ENCODE measurements around the gene PRIM2.

DNA sequence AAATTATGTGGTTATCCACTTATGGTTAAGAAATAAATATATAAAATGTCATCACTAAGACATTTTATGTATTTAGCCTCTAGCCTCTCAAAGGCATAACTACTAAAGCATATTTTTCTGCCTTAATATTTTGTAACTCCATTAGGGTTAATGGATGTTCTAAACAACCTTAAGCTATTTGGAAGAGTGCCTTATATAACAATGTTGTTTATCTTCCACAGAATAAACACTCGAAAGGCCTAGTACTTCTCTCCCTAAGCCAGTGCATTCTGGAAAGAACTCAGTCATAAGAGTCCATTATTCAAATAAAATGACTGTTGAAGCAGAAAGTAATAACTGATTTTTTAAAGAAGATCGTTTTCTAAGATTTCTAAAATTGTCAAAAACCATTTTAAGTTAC is 15.0 kb upstream of the PRIM2 start:
- TF ChIP-seq, protein P1, sequence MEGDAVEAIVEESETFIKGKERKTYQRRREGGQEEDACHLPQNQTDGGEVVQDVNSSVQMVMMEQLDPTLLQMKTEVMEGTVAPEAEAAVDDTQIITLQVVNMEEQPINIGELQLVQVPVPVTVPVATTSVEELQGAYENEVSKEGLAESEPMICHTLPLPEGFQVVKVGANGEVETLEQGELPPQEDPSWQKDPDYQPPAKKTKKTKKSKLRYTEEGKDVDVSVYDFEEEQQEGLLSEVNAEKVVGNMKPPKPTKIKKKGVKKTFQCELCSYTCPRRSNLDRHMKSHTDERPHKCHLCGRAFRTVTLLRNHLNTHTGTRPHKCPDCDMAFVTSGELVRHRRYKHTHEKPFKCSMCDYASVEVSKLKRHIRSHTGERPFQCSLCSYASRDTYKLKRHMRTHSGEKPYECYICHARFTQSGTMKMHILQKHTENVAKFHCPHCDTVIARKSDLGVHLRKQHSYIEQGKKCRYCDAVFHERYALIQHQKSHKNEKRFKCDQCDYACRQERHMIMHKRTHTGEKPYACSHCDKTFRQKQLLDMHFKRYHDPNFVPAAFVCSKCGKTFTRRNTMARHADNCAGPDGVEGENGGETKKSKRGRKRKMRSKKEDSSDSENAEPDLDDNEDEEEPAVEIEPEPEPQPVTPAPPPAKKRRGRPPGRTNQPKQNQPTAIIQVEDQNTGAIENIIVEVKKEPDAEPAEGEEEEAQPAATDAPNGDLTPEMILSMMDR (IDR thresholded peaks at IDR 0.05; ENCODE audit: poor library complexity, severe bottlenecking): no peak
- TF ChIP-seq EZH2 (IDR thresholded peaks at IDR 0.05; ENCODE audit: borderline replicate concordance, insufficient read depth, low read length, poor library complexity, severe bottlenecking): no peak
- no peak for TF ChIP-seq EP300 (conservative IDR thresholded peaks at IDR 0.05; ENCODE audit: poor library complexity, severe bottlenecking)
- TF ChIP-seq RAD21 (conservative IDR thresholded peaks at IDR 0.05): no peak
- no peak for TF ChIP-seq POLR2AphosphoS5 (IDR thresholded peaks at IDR 0.05)

All from neural cell (in vitro differentiated cells).